Breast epithelium (tissue), 3 donors: Measurements from ENCODE around the gene UBE2K.

Source experiments
- POLR2AphosphoS5 ChIP-seq, 3 donors: sonication (generic); formaldehyde crosslinking; IDR thresholded peaks; one replicate each; pipeline ENCODE4 v1.6.1; 2017; ENCODE audit warnings: antibody characterized with exemption in 3 of 3
- TF ChIP-seq, protein P1 (sequence below), 3 donors: fragments of 450-650 bp; IDR thresholded peaks; one replicate each; pipeline ENCODE4 v1.5.1; 2016 to 2017; ENCODE audit warnings: antibody characterized with exemption in 3 of 3, mild to moderate bottlenecking in 3 of 3, moderate library complexity in 3 of 3

DNA sequence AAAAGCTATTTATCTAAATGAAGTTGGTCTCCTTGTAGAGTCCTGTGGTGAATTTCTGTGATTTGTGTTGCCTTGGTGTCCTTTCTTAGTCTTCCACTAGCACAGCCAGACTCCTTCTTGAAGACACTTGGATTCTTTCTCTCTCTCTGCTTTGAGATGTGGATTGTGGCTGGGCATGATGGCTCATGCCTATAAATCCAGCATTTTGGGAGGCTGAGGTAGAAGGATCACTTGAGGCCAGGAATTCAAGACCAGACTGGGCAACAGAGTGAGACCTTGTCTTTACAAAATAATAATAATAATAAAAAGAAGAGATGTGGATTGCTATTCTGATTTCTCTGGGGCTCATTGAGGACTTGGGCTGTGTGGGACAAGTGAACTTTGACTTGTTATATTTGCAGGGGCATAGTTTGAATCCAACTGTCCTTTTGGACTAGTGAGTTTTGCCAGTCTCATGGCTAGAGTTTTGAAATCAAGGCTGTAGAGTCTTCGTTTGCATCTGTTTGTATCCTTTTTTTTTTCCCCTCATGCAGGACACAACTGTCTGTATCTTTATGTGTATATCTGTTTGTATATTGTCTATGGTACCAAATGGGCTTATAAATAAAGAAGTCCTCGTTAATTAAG is 48.2 kb upstream of the UBE2K start:
- TF ChIP-seq, protein P1, sequence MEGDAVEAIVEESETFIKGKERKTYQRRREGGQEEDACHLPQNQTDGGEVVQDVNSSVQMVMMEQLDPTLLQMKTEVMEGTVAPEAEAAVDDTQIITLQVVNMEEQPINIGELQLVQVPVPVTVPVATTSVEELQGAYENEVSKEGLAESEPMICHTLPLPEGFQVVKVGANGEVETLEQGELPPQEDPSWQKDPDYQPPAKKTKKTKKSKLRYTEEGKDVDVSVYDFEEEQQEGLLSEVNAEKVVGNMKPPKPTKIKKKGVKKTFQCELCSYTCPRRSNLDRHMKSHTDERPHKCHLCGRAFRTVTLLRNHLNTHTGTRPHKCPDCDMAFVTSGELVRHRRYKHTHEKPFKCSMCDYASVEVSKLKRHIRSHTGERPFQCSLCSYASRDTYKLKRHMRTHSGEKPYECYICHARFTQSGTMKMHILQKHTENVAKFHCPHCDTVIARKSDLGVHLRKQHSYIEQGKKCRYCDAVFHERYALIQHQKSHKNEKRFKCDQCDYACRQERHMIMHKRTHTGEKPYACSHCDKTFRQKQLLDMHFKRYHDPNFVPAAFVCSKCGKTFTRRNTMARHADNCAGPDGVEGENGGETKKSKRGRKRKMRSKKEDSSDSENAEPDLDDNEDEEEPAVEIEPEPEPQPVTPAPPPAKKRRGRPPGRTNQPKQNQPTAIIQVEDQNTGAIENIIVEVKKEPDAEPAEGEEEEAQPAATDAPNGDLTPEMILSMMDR (IDR thresholded peaks at IDR 0.05): no peak
- no peak for TF ChIP-seq POLR2AphosphoS5 (IDR thresholded peaks at IDR 0.05)
